AG04450 (cell line): ENCODE data around the gene NLN. TPM values are rescaled to one million over a fixed set of nuclear protein-coding genes. Genes with fewer than 3 reads are reported as not detected.

Source experiments
- CTCF ChIA-PET: fragments of 300-600, 350-600 bp; formaldehyde crosslinking; extraction: SDS; loops from one replicate; lab custom pipeline; 2022; ENCODE audit warnings: antibody characterized with exemption, inconsistent platforms; lab: Charles Lee
- POLR2A ChIA-PET: fragments of 350-600 bp; formaldehyde crosslinking; extraction: SDS; loops from one replicate; lab custom pipeline; 2021; ENCODE audit warnings: antibody characterized with exemption, inconsistent platforms; lab: Yijun Ruan, JAX
- DNase-seq: peaks from one replicate; pipeline ENCODE4 v3.0.0-alpha.2; 2011; ENCODE audit warnings: low read depth, low spot score
- H3K27ac ChIP-seq: one replicate; pipeline ENCODE4 v1.5.1; 2012; ENCODE audit warnings: low read depth, low read length, control low read depth
- H3K27me3 ChIP-seq: one replicate; pipeline ENCODE4 v1.6.0; 2012; ENCODE audit warnings: low read length; ENCODE audit not compliant: control insufficient read depth, insufficient read depth
- H3K4me3 ChIP-seq: 2 replicates; pipeline ENCODE4 v1.5.1; 2011; ENCODE audit warnings: mild to moderate bottlenecking, low read depth, low read length, control low read depth
- H3K9me3 ChIP-seq: 2 replicates; pipeline ENCODE4 v1.5.1; 2012; ENCODE audit warnings: low read length; ENCODE audit not compliant: control insufficient read depth, insufficient read depth
- CTCF ChIP-seq: IDR thresholded peaks from 2 replicates; pipeline ENCODE4 v1.5.1; 2011; ENCODE audit warnings: low read depth, low read length, control low read depth, inconsistent platforms
- polyA plus RNA-seq: library from polyadenylated mRNA; depleted of rRNA; stranded (reverse); fragments of >200 nt; gene quantifications from 2 replicates; pipeline ENCODE4 v1.2.3, GENCODE V29; 2011; rRNA removed

NLN gene
- polyA plus RNA-seq, 1 experiment: 28.8 TPM

DNA sequence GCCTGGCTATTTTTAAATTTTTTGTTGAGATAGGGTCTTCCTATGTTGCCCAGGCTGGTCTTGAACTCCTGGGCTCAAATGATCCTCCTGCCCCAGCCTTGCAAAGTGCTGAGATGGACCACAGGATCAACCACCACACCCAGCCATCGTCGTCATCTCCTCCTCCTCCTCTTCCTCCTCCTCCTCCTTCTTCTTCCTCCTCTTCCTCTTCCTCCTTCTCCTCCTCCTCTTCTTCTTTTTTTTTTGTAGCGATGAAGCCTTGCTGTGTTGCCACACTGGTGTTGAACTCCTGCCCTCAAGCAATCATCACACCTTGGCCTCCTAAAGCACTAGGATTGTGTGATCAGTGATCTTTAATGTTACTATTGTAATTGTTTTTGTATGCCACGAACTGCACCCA lies 155.0 kb downstream of the NLN start:
- Histone ChIP-seq H3K27ac (no peak overlapping the region), H3K4me3 (no peak overlapping the region), H3K27me3 (no peaks in the 10 kb centered on the region), H3K9me3 (0 out of 2 replicates have a peak, but pooled peaks cover 3% of the 10 kb centered on the region)
- no peak for TF ChIP-seq CTCF
- POLR2A ChIA-PET: no interaction called here
- CTCF ChIA-PET: no interaction called here
- DNase-seq: no peak

Other genes with a start within 250 kb of the NLN start
- gene ADAMTS6, start 240.3 kb upstream of the NLN start, polyA plus RNA-seq: 21.3 and 22.5 TPM in 2 replicates
- 4.2 and 6.4 TPM in 2 replicates for gene CENPK, start 159.0 kb upstream of the NLN start, polyA plus RNA-seq
- 13.2 and 14.1 TPM in 2 replicates for gene PPWD1, start 158.9 kb upstream of the NLN start, polyA plus RNA-seq
- 12.6 and 13.8 TPM in 2 replicates for gene TRIM23, start 97.9 kb upstream of the NLN start, polyA plus RNA-seq
- 2.2 and 3.8 TPM in 2 replicates for gene SHLD3, start 97.2 kb upstream of the NLN start, polyA plus RNA-seq
- 21.1 and 26.5 TPM in 2 replicates for gene TRAPPC13, start 97.2 kb upstream of the NLN start, polyA plus RNA-seq
- gene SGTB, start 96 bp upstream of the NLN start, polyA plus RNA-seq: 11.2 and 15.2 TPM in 2 replicates
- 43.4 and 64.8 TPM in 2 replicates for gene ERBIN, start 204.4 kb downstream of the NLN start, polyA plus RNA-seq